GM12878 (cell line): ENCODE measurements around the gene CCDC110. TPM values are rescaled to one million over a fixed set of nuclear protein-coding genes. Genes with fewer than 3 reads are reported as not detected.

Source experiments
- ATAC-seq: fragments of 200-7000 bp; cut with Tn5 transposase; 3 replicates; pipeline ENCODE4 v1.9.1; 2020; ENCODE audit warnings: mild to moderate bottlenecking, moderate library complexity
- BruUV-seq: library from RNA; stranded (reverse); fragments of 400-500 nt; replicated peaks from 2 replicates; lab custom pipeline; 2021; lab: Mats Ljungman, UMichigan
- CTCF ChIA-PET: fragments of 300-600 bp; sonication (Branson Sonifier 250); formaldehyde crosslinking; extraction: SDS; loops from one replicate; lab custom pipeline; 2021; ENCODE audit warnings: inconsistent platforms; lab: Yijun Ruan, JAX
- POLR2A ChIA-PET: fragments of 350-600 bp; formaldehyde crosslinking; extraction: SDS; loops from one replicate; lab custom pipeline; 2021; ENCODE audit warnings: inconsistent platforms; lab: Charles Lee
- RAD21 ChIA-PET: fragments of 300-600 bp; sonication (Branson Sonifier 250); formaldehyde crosslinking; loops from one replicate; lab custom pipeline; 2023; ENCODE audit warnings: antibody characterized with exemption; ENCODE audit not compliant: unreplicated experiment; lab: Charles Lee
- SMC1A ChIA-PET: fragments of 300-600 bp; sonication (Branson Sonifier 250); formaldehyde crosslinking; loops from one replicate; lab custom pipeline; 2023; ENCODE audit not compliant: unreplicated experiment, uncharacterized antibody; lab: Charles Lee
- DNase-seq: peaks from one replicate; pipeline ENCODE4 v3.0.0-alpha.2; 2011; ENCODE audit warnings: low read depth, low spot score
- FAIRE-seq: peaks from 3 replicates; lab custom pipeline; 2011; peaks lifted over from hg19 to GRCh38; lab: Jason Lieb, UNC
- H2AFZ ChIP-seq: 2 replicates; pipeline ENCODE4 v1.6.0; 2011; ENCODE audit warnings: low read depth, low read length, control low read depth; ENCODE audit not compliant: control insufficient read depth
- H3K27ac ChIP-seq: 2 replicates; pipeline ENCODE4 v1.5.1; 2011; ENCODE audit warnings: control low read depth; ENCODE audit not compliant: control insufficient read depth, insufficient read depth
- H3K27me3 ChIP-seq, 2 experiments: replicated peaks in 1 of 2; 2 replicates each; pipeline versions ENCODE4 v1.6.0 to v1.6.1; 2011; ENCODE audit warnings: low read length in 1 of 2; ENCODE audit not compliant: control insufficient read depth in 2 of 2, insufficient read depth in 2 of 2
- H3K36me3 ChIP-seq, 2 experiments: 2 replicates each; pipeline ENCODE4 v1.5.1; 2011; ENCODE audit warnings: low read length in 1 of 2; ENCODE audit not compliant: control insufficient read depth in 2 of 2, insufficient read depth in 2 of 2
- H3K4me1 ChIP-seq: 2 replicates; pipeline ENCODE4 v1.6.1; 2011; ENCODE audit warnings: mild to moderate bottlenecking, low read length, moderate library complexity, mixed read lengths; ENCODE audit not compliant: control insufficient read depth, insufficient read depth
- H3K4me2 ChIP-seq: 2 replicates; pipeline ENCODE4 v1.6.0; 2011; ENCODE audit warnings: control low read depth; ENCODE audit not compliant: control insufficient read depth, insufficient read depth
- H3K4me3 ChIP-seq: fragments of 200-600 bp; sonication (generic); 2 replicates; pipeline ENCODE4 v1.5.1; 2016
- H3K79me2 ChIP-seq: 2 replicates; pipeline ENCODE4 v1.6.0; 2011; ENCODE audit warnings: low read length; ENCODE audit not compliant: control insufficient read depth, insufficient read depth
- H3K9ac ChIP-seq: 2 replicates; pipeline ENCODE4 v1.8.0; 2011; ENCODE audit warnings: low read length, control low read depth, mixed read lengths; ENCODE audit not compliant: control insufficient read depth, insufficient read depth
- H3K9me3 ChIP-seq: replicated peaks from 3 replicates; pipeline ENCODE4 v1.5.1; 2011; ENCODE audit warnings: mild to moderate bottlenecking, low read length; ENCODE audit not compliant: control insufficient read depth, insufficient read depth
- H4K20me1 ChIP-seq: 2 replicates; pipeline ENCODE4 v1.6.0; 2011; ENCODE audit not compliant: control insufficient read depth, insufficient read depth
- ASH2L ChIP-seq: fragments of 300-600, 200-600 bp; sonication (generic); IDR thresholded peaks from 2 replicates; pipeline ENCODE4 v1.6.1; 2017; ENCODE audit warnings: low read depth, mild to moderate bottlenecking, borderline replicate concordance
- CEBPZ ChIP-seq: fragments of 150-350 bp; IDR thresholded peaks from 2 replicates; pipeline ENCODE4 v1.6.1; 2016; ENCODE audit warnings: low read depth, low read length
- CHD1 ChIP-seq: IDR thresholded peaks from 2 replicates; pipeline ENCODE4 v1.6.1; 2012; ENCODE audit warnings: low read depth, low read length, improper control_type of control experiment
- E4F1 ChIP-seq: fragments of 450-650 bp; IDR thresholded peaks from 2 replicates; pipeline ENCODE4 v1.6.1; 2018; ENCODE audit warnings: borderline replicate concordance, mild to moderate bottlenecking; ENCODE audit not compliant: partially characterized antibody
- EZH2 ChIP-seq: IDR thresholded peaks from 2 replicates; pipeline ENCODE4 v1.6.1; 2012; ENCODE audit warnings: low read depth, mild to moderate bottlenecking, control low read depth, inconsistent platforms, low read length, borderline replicate concordance; ENCODE audit not compliant: control insufficient read depth
- FOXM1 ChIP-seq: IDR thresholded peaks from 2 replicates; pipeline ENCODE4 v1.6.1; 2012; ENCODE audit warnings: low read depth, mild to moderate bottlenecking, inconsistent platforms, low read length, moderate library complexity
- HSF1 ChIP-seq: fragments of 150-350 bp; IDR thresholded peaks from 2 replicates; pipeline ENCODE4 v1.6.1; 2014; ENCODE audit warnings: mild to moderate bottlenecking, low read depth, low read length
- MTA3 ChIP-seq: IDR thresholded peaks from 2 replicates; pipeline ENCODE4 v1.6.1; 2012; ENCODE audit warnings: low read length, inconsistent platforms, borderline replicate concordance
- NRF1 ChIP-seq: conservative IDR thresholded peaks from 2 replicates; pipeline ENCODE4 v1.6.1; 2011; ENCODE audit warnings: mild to moderate bottlenecking, low read depth, low read length, improper control_type of control experiment
- PML ChIP-seq: IDR thresholded peaks from 2 replicates; pipeline ENCODE4 v1.6.1; 2012; ENCODE audit warnings: low read length, inconsistent platforms
- RUNX3 ChIP-seq: IDR thresholded peaks from 2 replicates; pipeline ENCODE4 v1.6.1; 2012; ENCODE audit warnings: low read length, inconsistent platforms
- SMARCA5 ChIP-seq: fragments of 450-650 bp; IDR thresholded peaks from 2 replicates; pipeline ENCODE4 v1.6.1; 2017; ENCODE audit warnings: mild to moderate bottlenecking
- TAF1 ChIP-seq: IDR thresholded peaks from 2 replicates; pipeline ENCODE4 v1.6.1; 2011; ENCODE audit warnings: mild to moderate bottlenecking, low read depth, low read length, borderline replicate concordance
- WGBS: methylation state at CpG from one replicate; pipeline ENCODE4 v1.1.6; 2016; ENCODE audit warnings: low lambda C conversion rate; ENCODE audit not compliant: insufficient replicate concordance, insufficient coverage; ENCODE audit errors: missing lambda C conversion rate; 5-methylcytosine and 5-hydroxymethylcytosine counted together
- in situ Hi-C: fragments of 300-500 bp; cut with MboI; formaldehyde crosslinking; loops from 9 replicates; pipeline ENCODE4 v1.14.3; 2018; ENCODE audit warnings: mixed read lengths
- intact Hi-C: fragments of 100-400 bp; cut with micrococcal nuclease; formaldehyde crosslinking; loops from one replicate; pipeline ENCODE4 v1.14.2; 2022; ENCODE audit not compliant: unreplicated experiment
- polyA plus RNA-seq, 11 experiments: library from polyadenylated mRNA; depleted of rRNA in 4 of 11; unstranded in 6 of 11; stranded (reverse) in 5 of 11; fragments of >200 nt; fragmentation: Nextera tagmentation in 4 of 11; fragmentation: Illumina TruSeq in 1 of 11; extraction: Ambion mirVana in 4 of 11; extraction: Trizol in 1 of 11; gene quantifications; 1 replicate in 1 of 11; 2 replicates in 10 of 11; pipeline versions ENCODE4 v1.2.1 to v1.2.3, GENCODE V29; 2011 to 2016; ENCODE audit warnings: inconsistent platforms in 2 of 11, missing spikeins in 2 of 11, low read depth in 1 of 11
- total RNA-seq, 4 experiments: library from RNA; depleted of rRNA in 3 of 4; stranded (reverse); fragments of >200 nt in 3 of 4; fragmentation: Illumina TruSeq in 1 of 4; extraction: Trizol in 1 of 4; gene quantifications; 2 replicates each; pipeline versions ENCODE4 v1.2.1 to v1.2.3, GENCODE V29; 2013 to 2021
- TF ChIP-seq, protein P1 (sequence below): fragments of 450-650 bp; formaldehyde crosslinking; IDR thresholded peaks from 2 replicates; pipeline ENCODE4 v1.4.0; 2022; ENCODE audit warnings: mild to moderate bottlenecking, moderate library complexity

Gene CCDC110
- total and polyA plus RNA-seq, 10 of the 15 experiments (the other 5 are each of a cell fraction or from before 2014, with no cell fraction given), result 0.85 to 3.1 (median 2.1) TPM; not detected in 1

- Histone ChIP-seq H3K27me3 (no peaks in the 10 kb centered on the region), H4K20me1 (no peaks in the 10 kb centered on the region), H3K27ac (no peak overlapping the region), H3K79me2 (no peaks in the 10 kb centered on the region), H3K4me3 (no peak overlapping the region), H3K4me1 (no peaks in the 10 kb centered on the region), H3K4me2 (no peak overlapping the region), H2AFZ (no peak overlapping the region), H3K9ac (no peak overlapping the region), H3K36me3 (no peaks in the 10 kb centered on the region), H3K9me3 (no peaks in the 10 kb centered on the region)
- ATAC-seq, result peak; percentile 28; the same call in 1 of the 3 replicates
- intact Hi-C loops (loop anchor here (2.0 kb wide), 1 partner anchor 25 kb away; no protein-coding TSS in a partner anchor), in situ Hi-C loops (no loop called here)
- no TSS peak for BruUV-seq
- CTCF ChIA-PET, result interaction anchor here (0.6 to 1.1 kb wide), 3 partner anchors 88 to 885 kb away, joined by 3 read pairs; no protein-coding TSS in a partner anchor
- WGBS, result 66% methylated on average over 4 of the region's 4 CpGs
- no peak for DNase-seq
- SMC1A ChIA-PET, result no interaction called here
- RAD21 ChIA-PET, result no interaction called here
- no peak for FAIRE-seq
- TF ChIP-seq EZH2 (no peak), ASH2L (no peak), CEBPZ (no peak), FOXM1 (no peak), E4F1 (no peak), MTA3 (no peak), PML (no peak), SMARCA5 (no peak), CHD1 (no peak), TAF1 (no peak), NRF1 (no peak), RUNX3 (no peak), HSF1 (no peak)
- TF ChIP-seq, protein P1, sequence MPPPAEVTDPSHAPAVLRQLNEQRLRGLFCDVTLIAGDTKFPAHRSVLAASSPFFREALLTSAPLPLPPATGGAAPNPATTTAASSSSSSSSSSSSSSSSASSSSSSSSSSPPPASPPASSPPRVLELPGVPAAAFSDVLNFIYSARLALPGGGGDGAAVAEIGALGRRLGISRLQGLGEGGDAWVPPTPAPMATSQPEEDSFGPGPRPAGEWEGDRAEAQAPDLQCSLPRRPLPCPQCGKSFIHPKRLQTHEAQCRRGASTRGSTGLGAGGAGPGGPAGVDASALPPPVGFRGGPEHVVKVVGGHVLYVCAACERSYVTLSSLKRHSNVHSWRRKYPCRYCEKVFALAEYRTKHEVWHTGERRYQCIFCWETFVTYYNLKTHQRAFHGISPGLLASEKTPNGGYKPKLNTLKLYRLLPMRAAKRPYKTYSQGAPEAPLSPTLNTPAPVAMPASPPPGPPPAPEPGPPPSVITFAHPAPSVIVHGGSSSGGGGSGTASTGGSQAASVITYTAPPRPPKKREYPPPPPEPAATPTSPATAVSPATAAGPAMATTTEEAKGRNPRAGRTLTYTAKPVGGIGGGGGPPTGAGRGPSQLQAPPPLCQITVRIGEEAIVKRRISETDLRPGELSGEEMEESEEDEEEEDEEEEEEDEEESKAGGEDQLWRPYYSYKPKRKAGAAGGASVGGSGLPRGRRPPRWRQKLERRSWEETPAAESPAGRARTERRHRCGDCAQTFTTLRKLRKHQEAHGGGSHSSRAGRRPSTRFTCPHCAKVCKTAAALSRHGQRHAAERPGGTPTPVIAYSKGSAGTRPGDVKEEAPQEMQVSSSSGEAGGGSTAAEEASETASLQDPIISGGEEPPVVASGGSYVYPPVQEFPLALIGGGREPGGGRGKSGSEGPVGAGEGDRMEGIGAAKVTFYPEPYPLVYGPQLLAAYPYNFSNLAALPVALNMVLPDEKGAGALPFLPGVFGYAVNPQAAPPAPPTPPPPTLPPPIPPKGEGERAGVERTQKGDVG (CRISPR knock-in tag), result no peak
- POLR2A ChIA-PET, result no interaction called here
These were observed 36.6 kb upstream of the CCDC110 start for GRCh38 chr4:185508181-185508580.
